Activated CD8-positive, alpha-beta memory T cell treated with anti-CD3 and anti-CD28 coated beads for 24 hours (primary cell): ENCODE data around the gene LOC128125822.
A peak's percentile ranks its signal among the peaks of the same experiment; 100 is the strongest.
"Not testable (repeated sequence)": the region's sequence is repeated elsewhere in the genome, so short reads cannot be mapped to it uniquely, and the experiment has no call there.

Source experiments
- DNase-seq: peaks from one replicate; pipeline ENCODE4 v3.0.0-alpha.2; 2020

LOC128125822 gene

GRCh38 chr6:63584566-63584965 lies 12.3 kb downstream of the LOC128125822 start:
- DNase-seq: no peak

GRCh38 chr6:63585652-63586051 lies 13.4 kb downstream of the LOC128125822 start:
- DNase-seq: not testable (repeated sequence)

- no peak for DNase-seq
Measured at GRCh38 chr6:63589952-63590411, 17.7 kb downstream of the LOC128125822 start.

- no peak for DNase-seq
Measured at GRCh38 chr6:63592886-63593285, 20.6 kb downstream of the LOC128125822 start.

GRCh38 chr6:63597141-63598048 lies 25.1 kb downstream of the LOC128125822 start:
- DNase-seq: no peak

- peak; percentile 82 for DNase-seq
Measured at GRCh38 chr6:63598049-63599036, 26.1 kb downstream of the LOC128125822 start.

GRCh38 chr6:63599243-63599642 lies 27.0 kb downstream of the LOC128125822 start:
- no peak for DNase-seq

GRCh38 chr6:63600136-63600535 lies 27.9 kb downstream of the LOC128125822 start:
- no peak for DNase-seq

GRCh38 chr6:63609231-63609630 lies 37.0 kb downstream of the LOC128125822 start:
- no peak for DNase-seq

- DNase-seq: no peak
Measured at GRCh38 chr6:63610944-63611343, 38.7 kb downstream of the LOC128125822 start.

- no peak for DNase-seq
Measured at GRCh38 chr6:63611560-63611959, 39.3 kb downstream of the LOC128125822 start.

- no peak for DNase-seq
Measured at GRCh38 chr6:63615590-63615989, 43.3 kb downstream of the LOC128125822 start.
